Nucleus accumbens (tissue), 56 donors: ENCODE data around the gene SPON1.
"Not testable (repeated sequence)": the region's sequence is repeated elsewhere in the genome, so short reads cannot be mapped to it uniquely, and the experiment has no call there.

ENCODE experiments used
- DNase-seq, 56 donors: peaks; one replicate each; lab custom pipeline; 2025; lab: John Stamatoyannopoulos, UW

The SPON1 gene

DNA sequence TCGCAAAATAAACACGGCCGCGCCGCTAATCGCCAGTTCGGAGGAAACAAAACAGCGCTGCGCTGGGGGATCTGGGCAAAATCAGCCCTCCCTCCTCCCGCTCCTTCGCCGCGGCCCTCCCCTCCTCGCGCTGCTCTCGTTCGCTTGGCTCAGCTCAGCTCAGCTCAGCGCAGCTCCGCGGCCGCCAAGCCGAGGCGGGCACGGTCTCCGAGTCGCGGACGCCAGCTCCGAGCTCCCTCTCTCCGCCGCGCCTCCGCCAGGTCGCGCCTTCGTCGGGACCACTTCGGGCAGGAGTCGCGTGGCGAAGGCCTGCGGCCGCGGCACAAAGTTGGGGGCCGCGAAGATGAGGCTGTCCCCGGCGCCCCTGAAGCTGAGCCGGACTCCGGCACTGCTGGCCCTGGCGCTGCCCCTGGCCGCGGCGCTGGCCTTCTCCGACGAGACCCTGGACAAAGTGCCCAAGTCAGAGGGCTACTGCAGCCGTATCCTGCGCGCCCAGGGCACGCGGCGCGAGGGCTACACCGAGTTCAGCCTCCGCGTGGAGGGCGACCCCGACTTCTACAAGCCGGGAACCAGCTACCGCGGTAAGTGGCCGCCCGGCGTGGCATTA lies at the start of gene SPON1:
Gene SPON1, plus strand, starts transcription at position 162 of the 607 bp plus-strand sequence. Its CDS starts 182 bp downstream, at position 344.
- peak in 41 of 56 donors; percentile 11 to 81 (median 42) for DNase-seq

DNA sequence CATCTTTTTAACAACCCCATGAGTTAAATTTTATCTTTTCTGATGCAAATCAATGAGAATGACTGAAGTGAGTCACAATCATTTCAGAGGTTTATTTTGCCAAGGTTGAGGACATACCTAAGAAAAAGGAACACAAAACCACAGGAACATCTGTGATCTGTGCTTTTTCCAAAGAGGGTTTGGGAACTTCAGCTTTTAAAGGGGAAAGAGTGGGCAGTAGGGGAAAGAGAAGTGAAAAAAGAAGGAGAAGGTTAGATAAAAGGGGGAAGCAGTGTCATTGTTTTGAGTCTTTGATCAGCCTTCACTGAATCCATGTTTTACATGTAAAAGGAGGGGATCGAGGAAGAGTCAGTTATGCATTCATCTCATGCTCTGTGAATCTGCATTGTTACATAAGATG lies 45.3 kb upstream of the SPON1 start:
- DNase-seq: no peak

DNA sequence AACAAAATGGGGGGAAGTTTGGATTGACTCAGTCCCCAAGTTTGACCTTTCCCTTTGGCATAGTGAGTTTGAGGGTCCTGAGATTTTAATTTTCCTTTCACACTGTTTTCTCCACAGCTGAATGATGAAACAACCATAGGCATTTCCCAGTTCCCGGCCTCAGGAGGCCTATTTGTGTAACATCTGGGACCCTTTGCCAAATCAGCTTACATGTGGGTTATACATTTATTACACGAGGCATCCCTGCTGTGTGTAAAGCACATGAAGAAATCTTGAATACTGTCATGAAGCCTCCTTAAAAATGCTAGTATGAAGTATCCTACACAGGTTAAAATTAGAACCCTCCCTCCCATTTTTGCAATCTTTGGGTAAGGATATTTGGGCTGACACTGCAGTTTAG lies 44.6 kb upstream of the SPON1 start:
- no peak for DNase-seq

DNA sequence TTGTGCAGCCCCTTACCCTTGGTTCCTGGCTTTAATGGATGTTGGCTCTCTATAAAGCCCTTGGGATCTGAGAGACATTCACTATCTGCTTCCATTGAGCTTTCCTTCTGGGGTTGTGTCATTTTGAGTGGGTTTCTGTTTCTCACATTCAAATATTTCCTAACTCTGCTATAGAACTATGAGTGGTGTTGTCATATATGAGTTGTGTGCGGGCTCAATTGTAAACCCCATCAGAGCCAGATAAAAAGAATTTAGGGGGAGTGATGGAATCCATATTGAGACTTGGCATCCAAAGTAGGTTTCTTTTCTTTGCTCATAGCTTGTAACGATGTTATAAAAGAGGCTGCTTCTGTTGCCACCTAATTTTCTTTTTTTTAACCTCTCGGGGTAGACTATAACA lies 41.8 kb upstream of the SPON1 start:
- DNase-seq: no peak

DNA sequence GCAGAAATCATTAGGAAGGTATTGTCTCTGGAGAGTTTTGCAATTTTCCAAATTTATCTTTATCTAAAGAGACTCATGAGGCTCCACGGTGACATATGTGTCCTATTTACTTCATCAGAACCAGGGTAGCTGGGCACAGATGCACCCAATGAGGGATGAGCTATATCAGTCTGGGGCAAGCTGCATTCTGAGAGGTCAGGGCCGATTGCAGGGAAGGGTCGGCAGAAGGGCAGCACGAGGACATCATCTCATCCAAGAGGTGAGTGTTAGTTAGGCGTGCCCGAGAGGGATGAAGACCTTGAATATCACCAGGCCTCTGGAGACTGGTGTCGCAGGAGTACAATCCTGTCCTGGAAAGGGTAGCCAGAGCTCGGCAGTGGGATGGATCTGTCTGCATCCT lies 41.0 kb upstream of the SPON1 start:
- no peak for DNase-seq

DNA sequence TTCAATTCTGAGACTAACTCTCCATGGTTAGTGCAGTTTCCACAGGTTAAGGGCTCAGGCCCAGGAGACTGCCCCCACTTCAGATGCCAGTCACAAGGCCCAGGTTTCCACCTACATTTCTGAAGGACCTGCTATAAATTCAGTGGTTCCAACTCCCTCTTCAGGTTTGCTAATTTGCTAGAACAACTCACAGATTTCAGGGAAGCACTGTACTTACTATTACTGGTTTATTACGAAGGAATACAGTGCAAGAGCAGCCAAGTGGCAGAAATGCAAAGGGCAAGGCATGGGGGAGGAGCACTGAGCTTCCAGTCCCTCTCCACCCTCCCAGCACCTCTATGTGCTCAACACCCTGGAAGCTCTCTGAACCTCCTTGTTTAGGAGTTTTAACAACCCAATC lies 39.3 kb upstream of the SPON1 start:
- no peak for DNase-seq

DNA sequence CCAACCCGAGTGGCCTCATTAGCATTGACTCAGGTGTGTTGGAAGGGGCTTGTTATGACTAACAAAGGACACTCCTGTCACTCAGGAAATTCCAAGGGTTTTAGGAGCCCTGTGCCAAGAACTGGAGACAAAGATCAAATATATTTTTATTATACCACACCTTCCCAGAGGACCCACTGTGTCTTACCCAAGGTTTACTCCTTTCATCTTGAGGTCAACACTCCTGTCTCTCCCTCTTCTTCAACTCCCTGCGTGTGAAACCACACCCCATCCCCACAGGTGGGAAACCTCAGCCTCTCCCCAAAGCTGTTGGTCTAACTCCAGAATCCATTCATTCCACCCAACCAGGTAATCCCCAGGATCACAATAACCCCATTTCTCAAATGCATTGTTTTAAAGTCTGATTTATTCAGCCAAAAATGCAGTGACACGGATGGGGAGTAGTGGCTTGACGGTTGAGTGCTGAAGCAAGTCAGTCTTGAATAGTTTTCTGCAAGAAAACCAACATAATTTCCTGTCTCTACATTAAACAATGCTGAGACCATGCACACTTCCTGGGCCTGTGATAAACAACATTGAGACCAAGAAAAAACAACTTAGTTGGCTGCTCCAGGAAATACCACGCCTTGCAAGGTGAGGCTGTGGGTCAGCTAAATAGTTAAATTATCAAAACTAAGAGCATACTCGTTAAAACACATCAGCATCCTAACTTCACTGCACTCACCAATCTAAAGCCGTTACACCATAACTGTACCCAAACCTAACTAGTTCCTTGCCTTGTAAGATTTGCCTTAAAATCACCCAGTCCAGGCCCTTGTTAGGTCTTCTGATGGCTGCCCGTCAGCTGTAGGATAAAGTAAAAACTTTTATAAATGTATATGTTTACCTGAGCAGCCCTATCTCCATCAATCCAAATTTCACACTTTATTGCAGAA lies 38.5 kb upstream of the SPON1 start:
- no peak for DNase-seq

DNA sequence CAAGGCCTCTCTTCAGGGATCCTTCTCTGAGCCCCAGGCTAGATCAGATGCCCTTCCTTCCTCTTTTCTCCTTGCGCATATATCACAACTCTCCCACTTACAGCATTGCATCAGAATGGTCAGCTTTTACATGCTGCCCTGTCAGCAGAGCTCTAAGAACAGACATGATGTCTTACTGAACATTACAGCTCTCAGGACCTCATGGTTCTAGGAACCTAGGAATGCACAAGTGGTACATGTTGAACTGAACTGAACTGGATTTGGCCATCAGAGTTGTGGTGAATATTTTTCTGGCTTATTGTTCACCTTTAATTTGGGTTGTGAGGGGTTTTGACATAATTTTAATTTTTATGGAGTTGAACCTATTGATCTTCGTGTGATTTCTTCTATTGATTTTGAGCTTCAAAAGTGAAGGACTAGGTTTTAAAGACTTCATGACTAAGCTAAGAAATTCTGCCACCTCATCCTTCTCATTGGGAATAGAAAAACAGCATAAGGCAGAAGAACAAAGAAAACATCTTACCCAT lies 37.7 kb upstream of the SPON1 start:
- no peak for DNase-seq

DNA sequence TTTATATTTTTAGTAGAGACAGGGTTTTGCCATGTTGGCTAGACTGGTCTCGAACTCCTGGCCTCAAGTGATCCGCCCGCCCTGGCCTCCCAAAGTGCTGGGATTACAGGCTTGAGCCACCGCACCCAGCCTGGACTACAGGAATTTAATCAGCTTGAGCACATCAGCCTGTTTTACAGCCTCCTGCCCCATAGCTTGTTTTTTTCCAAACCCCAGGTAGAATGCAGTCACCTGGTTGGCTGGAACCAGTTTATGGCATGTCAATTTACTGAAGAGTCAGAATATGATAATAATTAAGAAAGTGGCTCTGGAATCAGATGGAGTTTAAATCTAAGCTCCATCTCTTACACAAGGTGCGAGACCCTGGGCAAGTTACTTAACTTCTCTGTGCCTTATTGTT lies 36.2 kb upstream of the SPON1 start:
- DNase-seq: not testable (repeated sequence)

DNA sequence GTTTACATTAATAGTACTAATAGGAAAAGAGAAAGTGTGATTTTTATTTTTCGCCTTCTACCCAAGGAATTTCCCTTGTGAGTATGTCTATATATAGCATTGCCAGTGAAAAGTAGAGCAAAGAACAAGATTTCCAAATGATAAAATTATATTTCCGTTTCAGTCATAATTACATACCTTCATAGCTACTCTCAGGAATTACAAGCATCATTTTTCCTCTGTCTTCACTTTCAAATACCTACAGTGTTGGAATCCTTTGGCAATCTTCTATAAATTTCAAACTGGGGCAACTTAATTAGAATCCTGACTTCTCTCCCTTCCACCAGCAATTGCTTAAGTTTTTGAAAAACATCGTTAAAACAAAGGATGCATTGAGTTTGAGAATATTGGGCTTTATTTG lies 35.5 kb upstream of the SPON1 start:
- DNase-seq: no peak

DNA sequence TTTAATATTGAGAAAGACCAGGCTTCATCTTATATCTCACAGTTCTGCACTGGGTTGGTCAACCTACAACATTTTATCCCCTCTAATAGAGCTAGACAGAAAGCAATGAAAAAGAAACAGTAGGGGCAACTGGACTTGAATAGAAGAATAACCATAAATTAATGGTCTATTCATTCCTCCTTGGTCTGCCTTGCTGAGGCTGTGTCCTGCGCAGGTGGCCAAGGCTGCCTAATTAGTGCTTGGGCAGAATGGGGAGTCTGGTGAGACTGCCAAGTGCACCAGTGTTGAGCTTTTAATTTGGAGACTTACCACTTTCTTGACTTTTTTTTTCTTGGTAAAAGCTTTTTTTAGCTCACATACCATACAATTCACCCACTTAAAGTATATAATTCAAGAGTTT lies 35.0 kb upstream of the SPON1 start:
- peak in 19 of 56 donors; percentile 3 to 67 (median 37) for DNase-seq

DNA sequence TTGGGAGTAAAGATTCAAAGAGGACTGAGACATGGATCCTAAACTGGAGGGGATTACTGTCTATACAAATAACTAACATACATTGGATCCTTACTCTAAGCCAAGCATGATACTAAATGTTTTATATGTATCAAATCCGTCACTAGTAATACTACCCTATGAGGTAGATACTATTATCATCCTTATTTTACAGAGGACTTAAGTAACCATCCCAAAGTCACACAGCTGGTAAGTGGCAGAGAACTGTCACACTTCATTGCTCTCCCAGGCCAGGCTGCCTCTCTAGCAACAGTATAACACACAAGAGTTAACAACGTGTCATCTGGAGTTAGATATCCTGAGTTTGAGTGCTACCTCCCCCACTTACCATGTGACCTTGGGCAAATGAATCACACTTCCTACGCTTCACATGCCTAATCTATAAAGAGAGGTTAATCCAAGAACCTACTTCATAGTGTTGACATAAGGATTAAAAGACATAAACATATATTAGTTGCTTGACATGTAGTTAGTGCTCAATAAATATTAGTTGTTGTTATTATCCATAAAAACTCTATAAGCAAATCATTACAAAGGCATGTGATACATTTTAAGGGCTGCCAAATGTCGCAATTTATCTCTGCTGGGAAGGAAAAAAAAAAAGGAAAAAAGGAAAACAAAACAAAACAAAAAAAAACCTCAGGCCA lies 33.8 kb upstream of the SPON1 start:
- peak in 3 of 56 donors; percentile 1 to 8 (median 2) for DNase-seq

DNA sequence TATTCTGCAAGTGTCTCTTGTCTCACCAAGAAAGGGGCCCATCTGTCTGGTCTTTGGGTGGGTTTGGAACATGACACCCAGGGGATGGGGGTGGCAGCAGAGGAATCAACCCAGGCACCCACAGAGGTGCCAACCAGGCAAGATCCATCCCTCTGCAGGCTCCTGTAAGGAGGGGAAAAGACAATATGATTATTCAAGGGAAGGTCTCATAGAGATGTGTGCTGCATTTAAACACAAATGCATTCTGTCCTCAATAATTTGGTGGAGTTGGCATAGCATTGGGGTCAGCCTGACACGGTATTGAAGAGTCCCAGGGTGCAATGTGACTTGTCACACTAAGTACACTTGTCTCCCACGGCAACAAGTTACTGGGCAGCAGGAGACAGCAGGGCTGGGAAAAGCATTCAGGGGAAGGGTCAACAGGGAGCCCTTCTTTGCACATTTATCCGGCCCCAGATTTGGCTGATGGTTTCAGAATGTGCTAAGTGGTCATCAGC lies 33.1 kb upstream of the SPON1 start:
- DNase-seq: peak in 46 of 56 donors; percentile 4 to 87 (median 37)

DNA sequence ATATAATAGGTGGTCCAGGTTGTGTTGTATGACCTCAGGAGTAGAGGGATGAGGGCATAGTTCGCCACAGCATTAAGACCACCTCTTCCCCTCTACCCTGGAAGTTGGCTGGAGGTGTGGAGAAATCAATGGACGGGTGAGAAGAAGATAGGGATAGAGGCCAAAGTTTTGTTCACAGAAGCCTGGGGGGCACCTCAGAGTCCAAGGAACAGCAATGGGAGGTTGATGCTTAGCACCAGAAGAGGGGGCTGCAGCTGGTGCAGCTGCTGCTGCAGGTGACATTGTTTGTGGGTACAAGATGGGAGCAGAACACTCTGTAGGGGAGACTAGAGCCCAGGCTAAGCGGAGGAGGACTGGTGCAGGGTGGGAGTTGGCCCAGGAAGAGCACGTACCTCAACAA lies 31.2 kb upstream of the SPON1 start:
- DNase-seq: no peak

DNA sequence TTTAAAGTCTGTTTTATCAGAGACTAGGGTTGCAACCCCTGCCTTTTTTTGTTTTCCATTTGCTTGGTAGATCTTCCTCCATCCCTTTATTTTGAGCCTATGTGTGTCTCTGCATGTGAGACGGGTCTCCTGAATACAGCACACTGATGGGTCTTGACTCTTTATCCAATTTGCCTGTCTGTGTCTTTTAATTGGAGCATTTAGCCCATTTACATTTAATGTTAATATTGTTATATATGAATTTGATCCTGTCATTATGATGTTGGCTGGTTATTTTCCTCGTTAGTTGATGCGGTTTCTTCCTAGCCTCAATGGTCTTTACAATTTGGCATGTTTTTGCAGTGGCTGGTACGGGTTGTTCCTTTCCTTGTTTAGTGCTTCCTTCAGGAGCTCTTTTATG lies 25.4 kb upstream of the SPON1 start:
- DNase-seq: not testable (repeated sequence)

DNA sequence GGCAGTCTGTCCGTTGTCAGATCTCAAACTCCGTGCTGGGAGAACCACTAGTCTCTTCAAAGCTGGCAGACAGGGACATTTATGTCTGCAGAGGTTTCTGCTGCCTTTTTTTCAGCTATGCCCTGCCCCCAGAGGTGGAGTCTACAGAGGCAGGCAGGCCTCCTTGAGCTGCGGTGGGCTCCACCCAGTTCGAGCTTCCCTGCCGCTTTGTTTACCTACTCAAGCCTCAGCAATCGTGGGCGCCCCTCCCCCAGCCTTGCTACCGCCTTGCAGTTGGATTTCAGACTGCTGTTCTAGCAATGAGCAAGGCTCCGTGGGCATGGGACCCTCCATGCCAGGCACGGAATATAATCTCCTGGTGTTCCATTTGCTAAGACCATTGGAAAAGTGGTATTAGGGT lies 23.7 kb upstream of the SPON1 start:
- DNase-seq: not testable (repeated sequence)

DNA sequence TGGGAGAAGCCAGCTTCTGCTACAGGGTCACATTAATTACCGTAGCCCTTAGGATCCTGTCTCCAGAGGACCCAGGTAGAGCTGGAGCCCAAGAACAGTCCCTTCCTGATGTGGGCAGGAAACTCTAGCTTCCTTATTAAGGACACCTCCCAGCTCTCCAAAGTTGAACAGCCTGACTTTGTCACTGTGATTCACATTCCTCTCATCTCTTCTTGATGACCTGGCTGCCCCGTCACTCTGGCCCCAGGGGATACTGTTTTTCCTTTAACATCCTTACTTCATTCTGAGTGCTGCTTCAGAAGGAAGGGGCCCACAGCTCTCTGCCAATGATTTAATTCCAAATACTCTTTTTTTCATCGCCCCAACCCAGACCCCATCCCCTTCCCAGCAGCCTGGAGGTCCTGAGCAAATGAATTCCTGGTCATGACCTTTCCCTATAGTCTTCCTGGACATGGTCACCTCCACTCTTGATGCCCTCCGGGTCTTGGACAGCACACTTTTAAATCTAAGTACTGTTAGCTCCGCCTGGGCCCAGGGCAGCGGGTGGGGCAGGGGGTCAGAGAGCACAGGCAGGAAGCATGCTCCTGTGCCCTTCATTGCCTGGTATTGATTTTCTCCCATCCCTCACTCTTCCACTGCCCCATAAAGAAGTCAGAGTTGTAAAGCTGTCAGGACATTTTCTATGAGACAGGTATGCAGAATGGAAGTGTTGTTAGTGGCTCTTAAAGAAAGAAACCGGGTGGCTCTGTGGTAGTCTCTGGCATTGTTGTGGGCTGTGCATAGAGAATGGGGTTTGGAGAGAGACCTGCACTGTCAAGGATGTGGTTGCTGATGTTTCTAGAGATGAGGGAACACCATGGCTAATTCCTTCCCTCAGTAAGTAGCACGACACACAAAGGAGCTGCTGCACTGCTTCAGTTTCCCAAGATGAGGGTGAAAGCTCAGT lies 22.3 kb upstream of the SPON1 start:
- DNase-seq: no peak

DNA sequence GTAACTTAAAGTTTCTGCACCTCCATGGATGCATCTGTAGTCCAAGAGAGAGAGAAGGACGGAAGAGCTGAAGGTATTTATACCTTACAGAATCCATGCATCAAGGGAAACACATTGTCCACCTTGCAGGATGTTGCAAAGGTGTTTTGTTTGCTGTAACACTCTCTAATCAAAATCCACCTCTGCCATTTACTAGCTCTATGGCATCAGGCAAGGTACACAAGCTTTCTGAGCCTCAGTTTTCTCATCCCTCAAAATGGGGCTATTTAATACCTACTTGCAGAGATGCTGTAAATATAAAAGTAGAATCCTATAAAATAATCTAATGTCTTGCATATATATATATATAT lies 21.6 kb upstream of the SPON1 start:
- no peak for DNase-seq

DNA sequence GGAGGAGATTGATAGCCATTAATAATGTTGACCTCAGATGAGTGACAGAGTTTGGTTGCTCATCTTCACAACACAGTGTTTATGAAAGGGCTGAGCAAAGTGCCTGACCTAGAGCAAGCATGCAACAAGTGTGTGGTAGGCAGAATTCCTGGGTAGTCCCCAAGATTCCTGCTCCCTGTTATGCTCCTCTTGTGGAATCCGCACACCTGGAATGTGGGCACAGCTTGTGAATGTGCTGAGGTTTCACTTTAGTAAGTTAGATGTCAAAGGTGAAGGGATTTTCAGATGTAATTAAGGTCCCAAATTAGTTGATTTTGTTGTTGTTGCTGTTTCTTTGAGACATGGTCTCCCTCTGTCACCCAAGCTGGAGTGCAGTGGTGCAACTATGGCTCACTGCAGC lies 20.7 kb upstream of the SPON1 start:
- no peak for DNase-seq

DNA sequence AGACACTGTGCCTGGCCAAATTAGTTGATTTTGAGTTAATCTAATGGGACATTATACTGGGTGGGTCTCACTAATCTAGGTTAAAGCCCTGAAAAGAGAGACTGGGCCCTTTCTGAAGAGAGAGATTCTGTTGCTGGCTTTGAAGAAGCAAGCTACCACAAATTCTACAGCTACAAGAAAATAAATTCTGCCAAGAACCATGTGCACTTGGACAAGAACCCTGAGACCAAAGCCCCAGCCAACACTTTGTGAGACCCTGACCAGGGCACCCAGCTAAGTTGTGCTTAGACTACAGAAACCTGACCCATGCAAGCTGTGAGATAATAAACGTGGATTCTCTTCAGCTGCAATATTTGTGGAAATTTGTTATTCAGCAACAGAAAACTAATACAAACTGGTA lies 20.1 kb upstream of the SPON1 start:
- peak in 4 of 56 donors; percentile 13 to 28 (median 19) for DNase-seq
